WTC11 (cell line): ENCODE measurements around the gene IER2. TPM values are rescaled to one million over a fixed set of nuclear protein-coding genes. Genes with fewer than 3 reads are reported as not detected.
A peak's percentile ranks its signal among the peaks of the same experiment; 100 is the strongest.

Experiments
- ATAC-seq: fragments of 200-7000 bp; cut with Tn5 transposase; 2 replicates; pipeline ENCODE4 v1.10.0; 2021; ENCODE audit warnings: mild to moderate bottlenecking, moderate library complexity
- CTCF ChIA-PET: fragments of 300-600 bp; sonication (Branson Sonifier 250); formaldehyde crosslinking; loops from one replicate; lab custom pipeline; 2021; ENCODE audit warnings: antibody characterized with exemption; lab: Charles Lee
- POLR2A ChIA-PET: fragments of 350-600 bp; sonication (Branson Sonifier 250); formaldehyde crosslinking; loops from one replicate; lab custom pipeline; 2021; ENCODE audit warnings: antibody characterized with exemption; lab: Charles Lee
- DNase-seq: peaks from one replicate; pipeline ENCODE4 v3.0.0; 2021; ENCODE audit warnings: low spot score
- H3K27ac Mint-ChIP-seq: 2 replicates; pipeline ENCODE4 v1.8.0; 2021; ENCODE audit warnings: mixed read lengths
- H3K27me3 Mint-ChIP-seq: 2 replicates; pipeline ENCODE4 v1.8.0; 2021; ENCODE audit warnings: low read depth, mild to moderate bottlenecking, moderate library complexity, mixed read lengths
- H3K36me3 Mint-ChIP-seq: 2 replicates; pipeline ENCODE4 v1.8.0; 2021; ENCODE audit warnings: mixed read lengths
- H3K4me1 Mint-ChIP-seq: 2 replicates; pipeline ENCODE4 v1.8.0; 2022; ENCODE audit warnings: mixed read lengths
- H3K4me3 Mint-ChIP-seq: 2 replicates; pipeline ENCODE4 v1.8.0; 2021; ENCODE audit warnings: mild to moderate bottlenecking, moderate library complexity, mixed read lengths
- H3K9me3 Mint-ChIP-seq: 2 replicates; pipeline ENCODE4 v1.8.0; 2021; ENCODE audit warnings: mixed read lengths
- ATF6 ChIP-seq: sonication (generic); formaldehyde crosslinking; IDR thresholded peaks from 2 replicates; pipeline ENCODE4 v1.8.1; 2023; ENCODE audit warnings: mild to moderate bottlenecking, missing genetic modification reagents
- CBFB ChIP-seq: sonication (generic); formaldehyde crosslinking; IDR thresholded peaks from 2 replicates; pipeline ENCODE4 v1.8.1; 2022; ENCODE audit warnings: mild to moderate bottlenecking, low read depth, missing genetic modification reagents
- E2F1 ChIP-seq: sonication (generic); formaldehyde crosslinking; IDR thresholded peaks from 2 replicates; pipeline ENCODE4 v1.8.0; 2022; ENCODE audit warnings: mild to moderate bottlenecking, missing genetic modification reagents
- ELF4 ChIP-seq: sonication (generic); formaldehyde crosslinking; IDR thresholded peaks from 2 replicates; pipeline ENCODE4 v1.8.1; 2022; ENCODE audit warnings: low read depth, mild to moderate bottlenecking, moderate library complexity, missing genetic modification reagents
- ETV6 ChIP-seq: sonication (generic); formaldehyde crosslinking; IDR thresholded peaks from 2 replicates; pipeline ENCODE4 v1.8.1; 2022; ENCODE audit warnings: mild to moderate bottlenecking, missing genetic modification reagents
- FOXP4 ChIP-seq: sonication (generic); formaldehyde crosslinking; IDR thresholded peaks from 2 replicates; pipeline ENCODE4 v1.8.0; 2022; ENCODE audit warnings: mild to moderate bottlenecking, missing genetic modification reagents
- IRF1 ChIP-seq: sonication (generic); formaldehyde crosslinking; IDR thresholded peaks from 2 replicates; pipeline ENCODE4 v1.8.0; 2023; ENCODE audit warnings: missing genetic modification reagents
- JAZF1 ChIP-seq: fragments of 250-450 bp; sonication (Bioruptor Pico); IDR thresholded peaks from 2 replicates; pipeline ENCODE4 v1.9.0; 2021; ENCODE audit warnings: moderate library complexity, mild to moderate bottlenecking, inconsistent platforms
- JUN ChIP-seq: sonication (generic); formaldehyde crosslinking; IDR thresholded peaks from 2 replicates; pipeline ENCODE4 v1.8.0; 2023; ENCODE audit warnings: mild to moderate bottlenecking, missing genetic modification reagents
- NFE2L1 ChIP-seq: sonication (generic); formaldehyde crosslinking; IDR thresholded peaks from 2 replicates; pipeline ENCODE4 v1.8.1; 2023; ENCODE audit warnings: missing genetic modification reagents
- PRDM15 ChIP-seq: sonication (generic); formaldehyde crosslinking; IDR thresholded peaks from 2 replicates; pipeline ENCODE4 v1.8.0; 2022; ENCODE audit warnings: missing genetic modification reagents
- RORB ChIP-seq: fragments of 250-450 bp; sonication (Bioruptor Pico); IDR thresholded peaks from 2 replicates; pipeline ENCODE4 v1.9.0; 2021; ENCODE audit warnings: mild to moderate bottlenecking
- TCF7 ChIP-seq: sonication (generic); formaldehyde crosslinking; IDR thresholded peaks from 2 replicates; pipeline ENCODE4 v1.8.0; 2022; ENCODE audit warnings: mild to moderate bottlenecking, low read depth, missing genetic modification reagents, moderate library complexity
- USF1 ChIP-seq: sonication (generic); formaldehyde crosslinking; IDR thresholded peaks from 2 replicates; pipeline ENCODE4 v1.8.0; 2022; ENCODE audit warnings: mild to moderate bottlenecking, missing genetic modification reagents
- ZMAT4 ChIP-seq: fragments of 250-450 bp; sonication (Bioruptor Pico); IDR thresholded peaks from 2 replicates; pipeline ENCODE4 v1.9.0; 2021; ENCODE audit warnings: mild to moderate bottlenecking
- ZNF121 ChIP-seq: sonication (generic); formaldehyde crosslinking; IDR thresholded peaks from 2 replicates; pipeline ENCODE4 v1.8.0; 2023; ENCODE audit warnings: missing genetic modification reagents
- ZNF532 ChIP-seq: fragments of 250-450 bp; sonication (Bioruptor Pico); IDR thresholded peaks from 2 replicates; pipeline ENCODE4 v1.9.0; 2021; ENCODE audit warnings: mild to moderate bottlenecking, borderline replicate concordance
- total RNA-seq: library from RNA; stranded (reverse); gene quantifications from 3 replicates; pipeline ENCODE4 v1.2.3, GENCODE V29; 2021

The IER2 gene
- total RNA-seq, 1 experiment from 2014 or later = 138 TPM

GRCh38 chr19:13121551-13122274 lies 28.5 kb upstream of the IER2 start (continued):
- TF ChIP-seq ETV6 (no peak), IRF1 (CRISPR knock-in tag) (no peak), CBFB (CRISPR knock-in tag) (no peak), TCF7 (no peak), ZNF532 (CRISPR knock-in tag) (no peak), USF1 (no peak), E2F1 (CRISPR knock-in tag) (no peak), ELF4 (CRISPR knock-in tag) (no peak), ZMAT4 (CRISPR knock-in tag) (no peak), ZNF121 (CRISPR knock-in tag) (no peak), RORB (CRISPR knock-in tag) (no peak)

GRCh38 chr19:13122275-13122878 lies 27.8 kb upstream of the IER2 start:
- ChIA-PET CTCF (no interaction called here), POLR2A (no interaction called here)
- H3K36me3 Mint-ChIP-seq = peaks cover 4% of the 10 kb centered on the region; the same call in 1 of the 2 replicates
- DNase-seq (no peak), ATAC-seq (no peak)
- peaks cover 51% of the 10 kb centered on the region for H3K4me1 Mint-ChIP-seq
- peak overlapping the region; percentile 61 for H3K27ac Mint-ChIP-seq
- H3K27me3 Mint-ChIP-seq = no peaks in the 10 kb centered on the region; the same call in 1 of the 2 replicates
- H3K9me3 Mint-ChIP-seq = no peaks in the 10 kb centered on the region
- H3K4me3 Mint-ChIP-seq = no peak overlapping the region
- TF ChIP-seq FOXP4 (CRISPR knock-in tag) (no peak), ZMAT4 (CRISPR knock-in tag) (no peak), JAZF1 (no peak), NFE2L1 (no peak), ETV6 (no peak), CBFB (CRISPR knock-in tag) (no peak), ZNF121 (CRISPR knock-in tag) (no peak), ATF6 (CRISPR knock-in tag) (no peak), PRDM15 (CRISPR knock-in tag) (no peak), JUN (CRISPR knock-in tag) (no peak)
